GM18511 (cell line): ENCODE data around the gene GABPB2.

Experiments used
- ATAC-seq: cut with Tn5 transposase; IDR thresholded peaks from one replicate; pipeline ENCODE4 v1.9.1; 2021; ENCODE audit warnings: mild to moderate bottlenecking, moderate library complexity; ENCODE audit not compliant: unreplicated experiment

GABPB2 gene

GRCh38 chr1:151158326-151158725 is 87.8 kb downstream of the GABPB2 start:
- ATAC-seq: no peak

GRCh38 chr1:151158751-151159251 is 88.2 kb downstream of the GABPB2 start:
- ATAC-seq: no peak

GRCh38 chr1:151159373-151159772 is 88.8 kb downstream of the GABPB2 start:
- ATAC-seq: no peak

- ATAC-seq: no peak
Measured at GRCh38 chr1:151164732-151165280, 94.2 kb downstream of the GABPB2 start.

- no peak for ATAC-seq
Measured at GRCh38 chr1:151165281-151165737, 94.7 kb downstream of the GABPB2 start.

GRCh38 chr1:151165738-151166504 is 95.4 kb downstream of the GABPB2 start, which contains the start of the genes LYSMD1 and SCNM1:
TSS of gene LYSMD1 (minus strand) at chr1:151165902. CDS start at chr1:151165258, 644 bp downstream.
TSS of gene SCNM1 (plus strand) at chr1:151166144. CDS start at chr1:151166153, 9 bp downstream.
- peak; percentile 95 for ATAC-seq

GRCh38 chr1:151166505-151166956 is 96.0 kb downstream of the GABPB2 start:
- no peak for ATAC-seq

GRCh38 chr1:151167116-151167515 is 96.6 kb downstream of the GABPB2 start:
- ATAC-seq: no peak

- no peak for ATAC-seq
Measured at GRCh38 chr1:151171190-151171589, 100.6 kb downstream of the GABPB2 start.
